Prostate gland (tissue), 2 donors: ENCODE data around the gene GDI1. TPM values are rescaled to one million over a fixed set of nuclear protein-coding genes. Genes with fewer than 3 reads are reported as not detected.

Source experiments
- DNase-seq: peaks from one replicate; pipeline ENCODE4 v3.0.0-alpha.2; 2019; ENCODE audit warnings: low spot score
- H3K27ac ChIP-seq, 2 donors: fragments of 200-600 bp; sonication (generic); 2 replicates each; pipeline ENCODE4 v1.5.1; 2017 to 2019
- H3K27me3 ChIP-seq: fragments of 200-600 bp; sonication (generic); replicated peaks from 2 replicates; pipeline ENCODE4 v1.5.1; 2019; ENCODE audit not compliant: insufficient read depth
- H3K36me3 ChIP-seq, 2 donors: fragments of 200-600 bp; sonication (generic); 1 replicate in 1 of 2; 2 replicates in 1 of 2; pipeline versions ENCODE4 v1.5.1 to v1.8.1; 2017 to 2019
- H3K4me1 ChIP-seq: fragments of 200-600 bp; sonication (generic); replicated peaks from 2 replicates; pipeline ENCODE4 v1.5.1; 2019
- H3K4me3 ChIP-seq, 2 donors: fragments of 200-600 bp; sonication (generic); 2 replicates each; pipeline ENCODE4 v1.5.1; 2017 to 2019
- H3K9me3 ChIP-seq: fragments of 200-600 bp; sonication (generic); 2 replicates; pipeline ENCODE4 v1.5.1; 2017
- POLR2A ChIP-seq: fragments of 450-650 bp; IDR thresholded peaks from one replicate; pipeline ENCODE4 v1.6.1; 2016; ENCODE audit warnings: antibody characterized with exemption, mild to moderate bottlenecking
- POLR2AphosphoS5 ChIP-seq: sonication (generic); formaldehyde crosslinking; IDR thresholded peaks from one replicate; pipeline ENCODE4 v1.6.1; 2017; ENCODE audit warnings: antibody characterized with exemption
- WGBS: methylation state at CpG from one replicate; pipeline ENCODE4 v1.1.5; 2018; 5-methylcytosine and 5-hydroxymethylcytosine counted together
- intact Hi-C: fragments of 100-400 bp; cut with DNase I; formaldehyde crosslinking; loops from one replicate; pipeline ENCODE4 v1.14.2; 2022
- microRNA-seq: library from miRNA; unstranded; fragments of <30 nt; microRNA quantifications from one replicate; pipeline ENCODE4, GENCODE V29; 2016
- small RNA-seq, 2 donors: library from RNA; depleted of rRNA; stranded (forward); fragments of <200 nt; gene quantifications; one replicate each; pipeline ENCODE3, GENCODE V24; 2016
- total RNA-seq, 2 donors: library from RNA; depleted of rRNA; stranded (reverse); fragments of >200 nt; gene quantifications; one replicate each; pipeline ENCODE4 v1.1.0, GENCODE V29; 2016
- TF ChIP-seq, protein P1 (sequence below), 4 experiments: fragments of 200-600 bp in 2 of 4; fragments of 450-650 bp in 2 of 4; sonication (generic) in 2 of 4; IDR thresholded peaks; 1 replicate in 3 of 4; 2 replicates in 1 of 4; pipeline ENCODE4 v1.5.1; 2016 to 2019; ENCODE audit warnings: antibody characterized with exemption in 4 of 4, mild to moderate bottlenecking in 2 of 4, moderate library complexity in 2 of 4

The GDI1 gene
- total RNA-seq, 2 donors from 2014 or later, result 52.9 to 148 TPM

DNA sequence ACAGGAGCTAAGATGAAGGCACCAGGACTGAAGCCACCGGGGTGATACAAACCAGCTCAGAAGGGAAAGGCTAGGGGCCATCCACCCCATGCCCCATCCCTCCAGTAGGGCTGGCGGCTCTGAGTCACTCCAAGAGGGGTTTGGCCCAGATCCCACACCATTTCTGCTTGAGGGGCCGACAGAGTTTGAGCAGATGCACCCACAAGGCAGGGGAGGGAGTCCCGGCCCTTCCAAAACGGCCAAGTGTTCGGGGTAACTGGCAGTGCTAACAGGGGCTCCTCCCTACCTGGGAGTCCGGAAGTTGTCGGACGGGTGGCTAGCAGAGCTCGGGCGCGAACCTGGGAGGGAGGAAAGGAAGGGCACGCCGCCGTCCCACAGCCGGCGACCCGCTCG lies 53.1 kb downstream of the GDI1 start:
- H3K36me3 ChIP-seq, result no peaks in the 10 kb centered on the region
- 0% methylated on average over 3 of the region's 19 CpGs for WGBS
- peak overlapping the region; percentile 93 to 94 for H3K27ac ChIP-seq
- no peaks in the 10 kb centered on the region for H3K4me1 ChIP-seq
- TF ChIP-seq POLR2A (no peak), POLR2AphosphoS5 (no peak)
- TF ChIP-seq, protein P1, sequence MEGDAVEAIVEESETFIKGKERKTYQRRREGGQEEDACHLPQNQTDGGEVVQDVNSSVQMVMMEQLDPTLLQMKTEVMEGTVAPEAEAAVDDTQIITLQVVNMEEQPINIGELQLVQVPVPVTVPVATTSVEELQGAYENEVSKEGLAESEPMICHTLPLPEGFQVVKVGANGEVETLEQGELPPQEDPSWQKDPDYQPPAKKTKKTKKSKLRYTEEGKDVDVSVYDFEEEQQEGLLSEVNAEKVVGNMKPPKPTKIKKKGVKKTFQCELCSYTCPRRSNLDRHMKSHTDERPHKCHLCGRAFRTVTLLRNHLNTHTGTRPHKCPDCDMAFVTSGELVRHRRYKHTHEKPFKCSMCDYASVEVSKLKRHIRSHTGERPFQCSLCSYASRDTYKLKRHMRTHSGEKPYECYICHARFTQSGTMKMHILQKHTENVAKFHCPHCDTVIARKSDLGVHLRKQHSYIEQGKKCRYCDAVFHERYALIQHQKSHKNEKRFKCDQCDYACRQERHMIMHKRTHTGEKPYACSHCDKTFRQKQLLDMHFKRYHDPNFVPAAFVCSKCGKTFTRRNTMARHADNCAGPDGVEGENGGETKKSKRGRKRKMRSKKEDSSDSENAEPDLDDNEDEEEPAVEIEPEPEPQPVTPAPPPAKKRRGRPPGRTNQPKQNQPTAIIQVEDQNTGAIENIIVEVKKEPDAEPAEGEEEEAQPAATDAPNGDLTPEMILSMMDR (IDR thresholded peaks at IDR 0.05), result no peak
- H3K9me3 ChIP-seq, result no peaks in the 10 kb centered on the region
- H3K27me3 ChIP-seq, result no peaks in the 10 kb centered on the region
- DNase-seq, result no peak
- intact Hi-C loops, result loop anchor here (5.0 kb wide), 1 partner anchor 37 kb away; no protein-coding TSS in a partner anchor
- peak overlapping the region; percentile 47 to 57 for H3K4me3 ChIP-seq

- Histone ChIP-seq H3K36me3 (no peaks in the 10 kb centered on the region), H3K27me3 (no peaks in the 10 kb centered on the region), H3K27ac (peak within 1 kb of the TSS; percentile 93 to 94), H3K4me1 (no peaks in the 10 kb centered on the region), H3K4me3 (peak within 1 kb of the TSS; percentile 47 to 57), H3K9me3 (no peaks in the 10 kb centered on the region)
- WGBS, result 0% methylated on average over 5 of the region's 71 CpGs
- intact Hi-C loops, result loop anchor here (5.0 kb wide), 1 partner anchor 37 kb away; no protein-coding TSS in a partner anchor
- peak; percentile 91 for DNase-seq
- TF ChIP-seq POLR2AphosphoS5 (peak; percentile 93), POLR2A (peak; percentile 86)
- TF ChIP-seq, protein P1 (IDR thresholded peaks at IDR 0.05), result peak in 1 of 4 experiments; percentile 21
These were observed 53.6 kb downstream of the GDI1 start, which contains the start of gene SLC10A3 for GRCh38 chrX:154490414-154491083. Gene SLC10A3 (minus strand): TSS chrX:154490629. CDS start chrX:154488940, 1,689 bp downstream.

Small RNA genes lying within 50 kb of the gene (microRNA-seq; reads per million reads assigned to microRNA genes)
- 3.6 reads per million, percentile 39 among the genes with 10 or more reads in this experiment for gene MIR6858

Small RNA genes lying within 50 kb of the gene (small RNA-seq; reads per million reads assigned to genes)
- gene MIR6858, result 0.50 to 0.56 reads per million in 2 donors
- 0 reads per million in 2 donors for gene SNORA70

Other genes starting within 250 kb of the GDI1 start
- gene OPN1MW2, start 217.4 kb upstream of the GDI1 start, total RNA-seq, result not detected
- not detected for gene OPN1MW3, start 179.6 kb upstream of the GDI1 start, total RNA-seq
- 1 to 10 TPM in 1 of 2 donors, not detected in 1; 1.5 TPM for gene TEX28, start 142.0 kb upstream of the GDI1 start, total RNA-seq
- gene TKTL1, start 141.4 kb upstream of the GDI1 start, total RNA-seq, result 100 to 1,000 TPM in 1 of 2 donors, not detected in 1; 113 TPM
- 1,000 to 10,000 TPM; 1,711 to 2,337 TPM for gene FLNA, start 62.5 kb upstream of the GDI1 start, total RNA-seq
- 10 to 100 TPM; 61.4 to 66.1 TPM for gene EMD, start 57.9 kb upstream of the GDI1 start, total RNA-seq
- 1,000 to 10,000 TPM; 3,702 to 5,500 TPM for gene RPL10, start 38.8 kb upstream of the GDI1 start, total RNA-seq
- 10 to 100 TPM; 36.8 to 70.7 TPM for gene DNASE1L1, start 27.9 kb upstream of the GDI1 start, total RNA-seq
- 10 to 100 TPM; 25.7 to 56.5 TPM for gene TAFAZZIN, start 25.6 kb upstream of the GDI1 start, total RNA-seq
- 100 to 1,000 TPM; 110 to 149 TPM for gene ATP6AP1, start 8.5 kb upstream of the GDI1 start, total RNA-seq
- 10 to 100 TPM; 32.9 to 35.8 TPM for gene FAM50A, start 7.0 kb downstream of the GDI1 start, total RNA-seq
- gene PLXNA3, start 21.1 kb downstream of the GDI1 start, total RNA-seq, result 10 to 100 TPM; 15.7 to 21.0 TPM
- gene LAGE3, start 42.1 kb downstream of the GDI1 start, total RNA-seq, result 10 to 100 TPM; 39.1 to 44.2 TPM
- 10 to 100 TPM; 31.9 to 53.7 TPM for gene UBL4A, start 49.5 kb downstream of the GDI1 start, total RNA-seq
- 10 to 100 TPM; 28.0 to 45.6 TPM for gene SLC10A3, start 53.5 kb downstream of the GDI1 start, total RNA-seq
- gene FAM3A, start 79.1 kb downstream of the GDI1 start, total RNA-seq, result 10 to 100 TPM; 52.0 to 72.7 TPM
- gene G6PD, start 109.7 kb downstream of the GDI1 start, total RNA-seq, result 100 to 1,000 TPM in 1 of 2 donors, 10 to 100 TPM in 1; 27.9 to 300 TPM
- gene IKBKG, start 110.5 kb downstream of the GDI1 start, total RNA-seq, result 10 to 100 TPM; 16.4 to 31.7 TPM
- 10 to 100 TPM in 1 of 2 donors, not detected in 1; 11.8 TPM for gene CTAG1A, start 148.0 kb downstream of the GDI1 start, total RNA-seq
- gene CTAG1B, start 182.1 kb downstream of the GDI1 start, total RNA-seq, result 1 to 10 TPM in 1 of 2 donors, not detected in 1; 8.7 TPM
- 10 to 100 TPM in 1 of 2 donors, not detected in 1; 15.4 TPM for gene CTAG2, start 216.4 kb downstream of the GDI1 start, total RNA-seq